ENCODE results near the gene FSTL3.

Gene FSTL3

DNA sequence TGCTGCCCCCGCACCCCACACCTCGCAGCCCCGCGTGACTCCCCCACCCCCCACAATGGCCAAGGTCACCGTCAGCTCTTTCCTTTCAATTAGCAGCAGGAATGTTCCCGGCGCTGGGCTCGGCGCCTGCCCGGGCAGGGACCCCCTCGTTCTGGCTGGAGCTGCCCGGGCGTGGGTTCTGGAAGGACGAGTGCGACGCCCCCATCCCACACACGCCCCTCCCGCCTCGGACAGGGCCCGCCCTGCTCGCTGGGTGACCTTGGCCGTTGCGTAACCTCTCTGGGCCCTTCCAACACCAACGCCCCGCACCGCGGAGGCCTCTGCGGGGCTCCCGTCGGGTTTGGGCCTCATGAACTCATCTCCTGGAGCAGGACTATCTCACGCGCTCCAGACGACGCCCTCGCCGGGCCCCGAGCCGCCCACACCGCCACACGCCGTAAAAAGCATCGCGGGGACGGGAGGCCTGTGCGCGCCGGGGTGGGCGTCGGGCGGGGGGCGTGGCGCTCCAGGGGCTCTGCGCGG, 42.9 kb downstream of the FSTL3 start:
- TF ChIP-seq CTCF (IDR thresholded peaks at IDR 0.05; ENCODE audit: insufficient read depth, low read length, poor library complexity, severe bottlenecking): no peak
- Histone ChIP-seq H3K4me3 (replicated peaks; ENCODE audit: low read depth, low read length) (no peak overlapping the region), H3K36me3 (ENCODE audit: control insufficient read depth, insufficient read depth, low read length) (no peaks in the 10 kb centered on the region), H3K27me3 (replicated peaks; ENCODE audit: control insufficient read depth, insufficient read depth, low read length) (no peaks in the 10 kb centered on the region)
- no peak for DNase-seq (ENCODE audit: extremely low read depth, insufficient read length)

DNA sequence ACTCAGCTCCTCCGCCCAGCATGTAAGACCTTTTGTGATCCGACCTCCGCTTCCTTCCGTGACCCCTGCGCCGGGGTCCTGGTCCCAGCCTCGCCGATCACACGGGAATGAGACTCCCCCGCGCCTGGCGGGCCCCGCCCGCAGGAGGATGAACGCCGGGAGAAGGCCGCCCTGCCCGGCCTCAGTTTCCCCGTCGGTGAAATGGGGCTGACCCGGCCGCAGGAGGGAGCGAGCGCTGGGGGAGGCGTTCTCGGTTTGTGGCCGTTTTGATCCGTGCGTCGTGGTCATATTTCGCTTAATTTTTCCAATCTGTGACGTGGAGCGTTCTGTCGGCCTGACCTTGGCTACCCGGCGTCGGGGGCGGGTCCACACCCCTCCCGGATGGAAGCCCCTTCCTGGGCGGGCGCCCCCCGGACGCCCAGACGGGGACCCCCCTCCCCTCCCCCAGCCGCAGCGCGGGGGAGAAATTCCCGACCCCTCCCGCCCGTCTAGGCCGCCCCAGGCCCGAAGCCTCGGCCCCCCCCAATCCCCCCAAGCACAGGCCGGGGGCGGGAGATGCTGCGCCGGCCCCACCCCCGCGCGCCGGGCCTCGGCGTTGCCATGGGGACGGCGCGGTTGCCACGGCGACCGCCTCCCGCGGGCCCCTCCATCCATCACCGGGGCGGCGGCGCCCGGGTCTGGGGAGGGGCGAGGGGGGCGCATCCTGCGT, 43.6 kb downstream of the FSTL3 start:
- Histone ChIP-seq H3K27me3 (replicated peaks; ENCODE audit: control insufficient read depth, insufficient read depth, low read length) (no peaks in the 10 kb centered on the region), H3K4me3 (replicated peaks; ENCODE audit: low read depth, low read length) (no peak overlapping the region), H3K36me3 (ENCODE audit: control insufficient read depth, insufficient read depth, low read length) (no peaks in the 10 kb centered on the region)
- TF ChIP-seq CTCF (IDR thresholded peaks at IDR 0.05; ENCODE audit: insufficient read depth, low read length, poor library complexity, severe bottlenecking): no peak
- no peak for DNase-seq (ENCODE audit: extremely low read depth, insufficient read length)

GRCh38 chr19:720345-721160, 44.4 kb downstream of the FSTL3 start:
- H3K27me3 ChIP-seq (replicated peaks; ENCODE audit: control insufficient read depth, insufficient read depth, low read length): no peaks in the 10 kb centered on the region
- no peak for TF ChIP-seq CTCF (IDR thresholded peaks at IDR 0.05; ENCODE audit: insufficient read depth, low read length, poor library complexity, severe bottlenecking)
- H3K4me3 ChIP-seq (replicated peaks; ENCODE audit: low read depth, low read length): no peak overlapping the region
- DNase-seq (ENCODE audit: extremely low read depth, insufficient read length): no peak
- no peaks in the 10 kb centered on the region for H3K36me3 ChIP-seq (ENCODE audit: control insufficient read depth, insufficient read depth, low read length)

DNA sequence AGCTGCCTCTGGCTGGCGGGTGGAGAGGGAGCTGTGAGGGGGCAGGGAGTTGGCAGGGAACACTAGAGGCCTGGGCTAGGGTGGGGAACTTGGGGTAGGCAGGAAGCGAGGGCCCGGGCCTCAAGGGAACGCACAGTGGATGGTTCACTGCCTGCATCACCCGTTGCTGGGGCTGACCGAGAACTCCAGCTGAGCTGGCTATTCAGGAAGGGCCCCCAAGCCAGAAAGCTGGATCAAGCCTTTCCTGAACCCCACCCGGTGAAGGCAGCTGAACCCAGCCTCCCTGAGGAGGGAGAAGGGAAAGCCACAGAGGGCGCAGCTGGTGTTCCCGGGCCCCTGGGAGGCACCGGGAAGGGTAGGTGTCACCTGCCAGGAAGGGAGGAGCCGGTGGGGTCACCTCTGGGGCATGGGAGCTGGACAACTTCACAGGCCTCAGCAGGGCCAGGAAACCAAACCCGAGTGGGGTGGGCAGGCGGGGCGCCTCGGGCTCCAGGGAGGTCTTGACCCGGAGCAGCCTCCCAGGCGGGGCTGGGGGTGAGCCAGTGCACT, 46.4 kb downstream of the FSTL3 start:
- H3K4me3 ChIP-seq (replicated peaks; ENCODE audit: low read depth, low read length): no peak overlapping the region
- H3K36me3 ChIP-seq (ENCODE audit: control insufficient read depth, insufficient read depth, low read length): no peaks in the 10 kb centered on the region
- no peaks in the 10 kb centered on the region for H3K27me3 ChIP-seq (replicated peaks; ENCODE audit: control insufficient read depth, insufficient read depth, low read length)
- no peak for TF ChIP-seq CTCF (IDR thresholded peaks at IDR 0.05; ENCODE audit: insufficient read depth, low read length, poor library complexity, severe bottlenecking)
- DNase-seq (ENCODE audit: extremely low read depth, insufficient read length): no peak

- Histone ChIP-seq H3K4me3 (replicated peaks; ENCODE audit: low read depth, low read length) (no peak overlapping the region), H3K36me3 (ENCODE audit: control insufficient read depth, insufficient read depth, low read length) (no peaks in the 10 kb centered on the region), H3K27me3 (replicated peaks; ENCODE audit: control insufficient read depth, insufficient read depth, low read length) (no peaks in the 10 kb centered on the region)
- DNase-seq (ENCODE audit: extremely low read depth, insufficient read length): no peak
- no peak for TF ChIP-seq CTCF (IDR thresholded peaks at IDR 0.05; ENCODE audit: insufficient read depth, low read length, poor library complexity, severe bottlenecking)
Observed at GRCh38 chr19:723247-723646, 47.1 kb downstream of the FSTL3 start.

All from GM06990 (cell line).